Mucosa of gallbladder (tissue), 1 donor: Measurements from ENCODE around the gene B3GAT1. TPM values are rescaled to one million over a fixed set of nuclear protein-coding genes. Genes with fewer than 3 reads are reported as not detected.
"Not testable (repeated sequence)": the region's sequence is repeated elsewhere in the genome, so short reads cannot be mapped to it uniquely, and the experiment has no call there.

Experiments
- DNase-seq: peaks from one replicate; pipeline ENCODE4 v3.0.0-alpha.2; 2020; ENCODE audit warnings: low spot score
- total RNA-seq: library from RNA; stranded (reverse); gene quantifications from one replicate; pipeline ENCODE4 v1.2.1, GENCODE V29; 2021
- donor health status: DM: no; HTN: no; CAD: no.

Gene B3GAT1
- total RNA-seq, 1 donor from 2014 or later = 0.20 TPM

- DNase-seq = peak; percentile 13
Measured at GRCh38 chr11:134355656-134356055, 56.4 kb downstream of the B3GAT1 start.

GRCh38 chr11:134355136-134355535, 56.9 kb downstream of the B3GAT1 start:
- DNase-seq = no peak

- DNase-seq = no peak
Measured at GRCh38 chr11:134352111-134352510, 59.9 kb downstream of the B3GAT1 start.

GRCh38 chr11:134350381-134350780, 61.7 kb downstream of the B3GAT1 start:
- DNase-seq = no peak

- DNase-seq = no peak
Measured at GRCh38 chr11:134349802-134350355, 62.2 kb downstream of the B3GAT1 start.

- no peak for DNase-seq
Measured at GRCh38 chr11:134349109-134349801, 62.8 kb downstream of the B3GAT1 start.

GRCh38 chr11:134347441-134347840, 64.6 kb downstream of the B3GAT1 start:
- DNase-seq = no peak

GRCh38 chr11:134346976-134347350, 65.1 kb downstream of the B3GAT1 start:
- no peak for DNase-seq

GRCh38 chr11:134346101-134346975, 65.7 kb downstream of the B3GAT1 start:
- DNase-seq = no peak

- DNase-seq = no peak
Measured at GRCh38 chr11:134345237-134345550, 66.8 kb downstream of the B3GAT1 start.

GRCh38 chr11:134344497-134345236, 67.4 kb downstream of the B3GAT1 start:
- not testable (repeated sequence) for DNase-seq

GRCh38 chr11:134343646-134344045, 68.4 kb downstream of the B3GAT1 start:
- no peak for DNase-seq

- peak; percentile 8 for DNase-seq
Measured at GRCh38 chr11:134342572-134343340, 69.3 kb downstream of the B3GAT1 start.

GRCh38 chr11:134341805-134342571, 70.1 kb downstream of the B3GAT1 start:
- peak; percentile 9 for DNase-seq

- DNase-seq = peak; percentile 5
Measured at GRCh38 chr11:134340354-134340964, 71.6 kb downstream of the B3GAT1 start.

GRCh38 chr11:134339756-134340155, 72.3 kb downstream of the B3GAT1 start:
- no peak for DNase-seq

- no peak for DNase-seq
Measured at GRCh38 chr11:134338654-134339053, 73.4 kb downstream of the B3GAT1 start.

GRCh38 chr11:134338068-134338467, 74.0 kb downstream of the B3GAT1 start:
- DNase-seq = no peak

GRCh38 chr11:134337051-134337450, 75.0 kb downstream of the B3GAT1 start:
- peak; percentile 6 for DNase-seq
